Loucy (cell line): ENCODE data around the gene WDR6.

ENCODE experiments used
- H2AFZ ChIP-seq: fragments of 200-600 bp; sonication (generic); 2 replicates; pipeline ENCODE4 v1.6.0; 2016; ENCODE audit warnings: antibody characterized with exemption, mild to moderate bottlenecking, low read length, moderate library complexity
- H3F3A ChIP-seq: fragments of 200-600 bp; 2 replicates; pipeline ENCODE4 v1.6.0; 2016; ENCODE audit warnings: antibody characterized with exemption, low read depth, mild to moderate bottlenecking
- H3K27me3 ChIP-seq: fragments of 200-600 bp; sonication (generic); 2 replicates; pipeline ENCODE4 v1.6.1; 2014; ENCODE audit warnings: low read length, mild to moderate bottlenecking; ENCODE audit not compliant: insufficient read depth, poor library complexity, severe bottlenecking
- H3K36me3 ChIP-seq: fragments of 200-600 bp; sonication (generic); 2 replicates; pipeline ENCODE4 v1.6.1; 2016; ENCODE audit warnings: low read length; ENCODE audit not compliant: insufficient read depth
- H3K4me1 ChIP-seq: fragments of 200-600 bp; sonication (generic); 2 replicates; pipeline ENCODE4 v1.5.1; 2014; ENCODE audit warnings: low read length, mild to moderate bottlenecking; ENCODE audit not compliant: insufficient read depth, poor library complexity, severe bottlenecking
- H3K4me2 ChIP-seq: fragments of 200-600 bp; sonication (generic); 2 replicates; pipeline ENCODE4 v1.6.0; 2014; ENCODE audit warnings: antibody characterized with exemption, low read length, low read depth, mild to moderate bottlenecking; ENCODE audit not compliant: poor library complexity, severe bottlenecking
- H3K4me3 ChIP-seq: fragments of 200-600 bp; sonication (generic); 2 replicates; pipeline ENCODE4 v1.5.1; 2014; ENCODE audit warnings: low read length, mild to moderate bottlenecking, mixed read lengths; ENCODE audit not compliant: poor library complexity, severe bottlenecking
- H3K79me2 ChIP-seq: fragments of 200-600 bp; sonication (generic); 2 replicates; pipeline ENCODE4 v1.6.1; 2014; ENCODE audit warnings: low read length; ENCODE audit not compliant: insufficient read depth
- H3K9ac ChIP-seq: fragments of 200-600 bp; sonication (generic); 2 replicates; pipeline ENCODE4 v1.6.0; 2014; ENCODE audit warnings: mild to moderate bottlenecking, low read depth, low read length, moderate library complexity; ENCODE audit not compliant: poor library complexity, severe bottlenecking
- H3K9me2 ChIP-seq: fragments of 200-600 bp; sonication (generic); replicated peaks from 2 replicates; pipeline ENCODE4 v1.6.1; 2016; ENCODE audit warnings: low read depth, low read length, mixed read lengths
- H3K9me3 ChIP-seq: fragments of 200-600 bp; sonication (generic); 2 replicates; pipeline ENCODE4 v1.6.1; 2014; ENCODE audit warnings: mild to moderate bottlenecking, antibody characterized with exemption, low read length, low read depth; ENCODE audit not compliant: insufficient read depth
- H4K20me1 ChIP-seq: fragments of 200-600 bp; sonication (generic); 2 replicates; pipeline ENCODE4 v1.6.0; 2014; ENCODE audit warnings: antibody characterized with exemption, low read length, mild to moderate bottlenecking; ENCODE audit not compliant: insufficient read depth, poor library complexity, severe bottlenecking
- EZH2phosphoT487 ChIP-seq: fragments of 200-600 bp; IDR thresholded peaks from 2 replicates; pipeline ENCODE4 v1.6.1; 2018; ENCODE audit warnings: antibody characterized with exemption, mild to moderate bottlenecking, moderate library complexity, borderline replicate concordance
- TF ChIP-seq, protein P1 (sequence below): fragments of 200-600 bp; sonication (generic); conservative IDR thresholded peaks from 2 replicates; pipeline ENCODE4 v1.5.1; 2014; ENCODE audit warnings: mild to moderate bottlenecking, antibody characterized with exemption, low read length

The WDR6 gene

DNA sequence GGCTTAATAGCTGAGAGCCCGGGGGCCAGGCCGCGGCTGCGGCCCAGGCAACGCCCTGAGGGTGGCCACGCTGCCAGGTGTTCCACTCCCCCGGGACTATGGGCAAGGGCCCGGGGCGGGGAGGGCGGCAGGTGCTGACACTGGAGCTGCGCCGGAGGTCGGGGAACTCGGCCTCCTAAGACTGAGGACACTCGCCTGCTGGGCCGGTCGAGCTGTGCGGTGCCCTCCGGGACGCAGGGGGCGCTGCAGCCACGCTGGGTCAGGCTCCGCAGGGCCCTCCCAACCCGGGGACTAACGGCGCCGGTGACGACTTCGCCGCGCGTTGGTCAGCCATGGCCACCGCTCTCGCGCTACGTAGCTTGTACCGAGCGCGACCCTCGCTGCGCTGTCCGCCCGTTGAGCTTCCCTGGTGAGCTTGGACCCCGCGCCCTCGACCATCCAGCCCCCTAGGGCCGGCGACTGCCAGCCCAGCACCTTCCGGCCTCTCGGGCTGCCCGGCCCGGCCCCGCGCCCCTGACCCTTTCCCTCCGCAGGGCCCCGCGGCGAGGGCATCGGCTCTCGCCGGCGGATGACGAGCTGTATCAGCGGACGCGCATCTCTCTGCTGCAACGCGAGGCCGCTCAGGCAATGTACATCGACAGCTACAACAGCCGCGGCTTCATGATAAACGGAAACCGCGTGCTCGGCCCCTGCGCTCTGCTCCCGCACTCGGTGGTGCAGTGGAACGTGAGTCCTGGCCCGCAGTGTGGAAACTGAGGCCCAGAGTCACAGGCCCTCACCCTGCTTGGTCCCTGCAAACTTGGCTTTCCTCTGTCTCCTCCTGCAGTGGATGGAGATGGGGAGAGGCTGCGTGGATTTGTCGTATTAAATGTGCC lies 14.9 kb downstream of the WDR6 start, which contains the start of gene NDUFAF3:
TSS of gene NDUFAF3 (plus strand) at position 309 of the 875 bp plus-strand sequence. CDS start at position 333, 24 bp downstream.
- Histone ChIP-seq H3K27me3 (no peaks in the 10 kb centered on the region), H3K9me3 (no peaks in the 10 kb centered on the region), H3K4me2 (peak within 1 kb of the TSS; percentile 92), H3F3A (peaks cover 3% of the 10 kb centered on the region; the same call in 1 of the 2 replicates), H3K4me3 (peak within 1 kb of the TSS; percentile 91), H3K36me3 (peaks cover 35% of the 10 kb centered on the region; the same call in 1 of the 2 replicates), H3K9me2 (no peaks in the 10 kb centered on the region), H3K4me1 (peaks cover 43% of the 10 kb centered on the region), H3K79me2 (peaks cover 78% of the 10 kb centered on the region), H2AFZ (peak within 1 kb of the TSS; percentile 87), H4K20me1 (peaks cover 72% of the 10 kb centered on the region), H3K9ac (peak within 1 kb of the TSS; percentile 98)
- no peak for TF ChIP-seq EZH2phosphoT487
- TF ChIP-seq, protein P1, sequence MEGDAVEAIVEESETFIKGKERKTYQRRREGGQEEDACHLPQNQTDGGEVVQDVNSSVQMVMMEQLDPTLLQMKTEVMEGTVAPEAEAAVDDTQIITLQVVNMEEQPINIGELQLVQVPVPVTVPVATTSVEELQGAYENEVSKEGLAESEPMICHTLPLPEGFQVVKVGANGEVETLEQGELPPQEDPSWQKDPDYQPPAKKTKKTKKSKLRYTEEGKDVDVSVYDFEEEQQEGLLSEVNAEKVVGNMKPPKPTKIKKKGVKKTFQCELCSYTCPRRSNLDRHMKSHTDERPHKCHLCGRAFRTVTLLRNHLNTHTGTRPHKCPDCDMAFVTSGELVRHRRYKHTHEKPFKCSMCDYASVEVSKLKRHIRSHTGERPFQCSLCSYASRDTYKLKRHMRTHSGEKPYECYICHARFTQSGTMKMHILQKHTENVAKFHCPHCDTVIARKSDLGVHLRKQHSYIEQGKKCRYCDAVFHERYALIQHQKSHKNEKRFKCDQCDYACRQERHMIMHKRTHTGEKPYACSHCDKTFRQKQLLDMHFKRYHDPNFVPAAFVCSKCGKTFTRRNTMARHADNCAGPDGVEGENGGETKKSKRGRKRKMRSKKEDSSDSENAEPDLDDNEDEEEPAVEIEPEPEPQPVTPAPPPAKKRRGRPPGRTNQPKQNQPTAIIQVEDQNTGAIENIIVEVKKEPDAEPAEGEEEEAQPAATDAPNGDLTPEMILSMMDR = peak; percentile 79

DNA sequence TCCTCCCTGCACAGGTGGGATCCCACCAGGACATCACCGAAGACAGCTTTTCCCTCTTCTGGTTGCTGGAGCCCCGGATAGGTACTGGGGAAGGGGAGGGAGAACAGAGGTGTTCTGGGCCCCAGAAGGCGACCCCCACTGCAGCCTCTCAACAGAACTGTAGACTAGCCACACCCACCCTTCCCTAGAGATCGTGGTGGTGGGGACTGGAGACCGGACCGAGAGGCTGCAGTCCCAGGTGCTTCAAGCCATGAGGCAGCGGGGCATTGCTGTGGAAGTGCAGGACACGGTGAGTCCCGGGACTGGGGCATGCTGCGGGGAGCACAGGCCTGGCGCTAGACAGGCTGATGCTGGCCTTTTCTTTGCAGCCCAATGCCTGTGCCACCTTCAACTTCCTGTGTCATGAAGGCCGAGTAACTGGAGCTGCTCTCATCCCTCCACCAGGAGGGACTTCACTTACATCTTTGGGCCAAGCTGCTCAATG lies 15.5 kb downstream of the WDR6 start:
- no peak for TF ChIP-seq EZH2phosphoT487
- TF ChIP-seq, protein P1 = no peak
- Histone ChIP-seq H3K9me3 (no peaks in the 10 kb centered on the region), H3K27me3 (no peaks in the 10 kb centered on the region), H3K9ac (peak overlapping the region; percentile 98), H4K20me1 (peaks cover 68% of the 10 kb centered on the region), H3K9me2 (no peaks in the 10 kb centered on the region), H3K4me2 (peak overlapping the region; percentile 92), H3K36me3 (peaks cover 37% of the 10 kb centered on the region; the same call in 1 of the 2 replicates), H3K79me2 (peaks cover 83% of the 10 kb centered on the region), H3K4me1 (peaks cover 46% of the 10 kb centered on the region), H3F3A (peaks cover 3% of the 10 kb centered on the region; the same call in 1 of the 2 replicates), H3K4me3 (peak overlapping the region; percentile 91), H2AFZ (no peak overlapping the region)

DNA sequence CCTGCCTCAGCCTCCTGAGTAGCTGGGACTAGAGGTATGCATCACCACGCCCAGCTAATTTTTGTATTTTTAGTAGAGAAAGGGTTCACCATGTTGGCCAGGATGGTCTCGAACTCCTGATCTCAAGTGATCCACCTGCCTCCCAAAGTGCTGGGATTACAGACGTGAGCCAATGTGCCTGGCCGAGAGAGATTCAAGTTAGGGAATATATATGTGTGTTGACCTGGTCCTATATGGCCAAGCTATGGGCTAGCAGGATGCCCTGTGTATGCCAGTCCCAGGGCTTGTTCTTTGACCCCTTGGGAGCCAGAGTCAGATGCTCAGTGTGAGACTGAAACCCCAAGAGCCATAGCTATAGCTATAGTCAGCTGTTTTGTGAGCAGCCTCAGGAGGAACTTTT lies 16.6 kb downstream of the WDR6 start:
- Histone ChIP-seq H3K9me2 (no peaks in the 10 kb centered on the region), H4K20me1 (peaks cover 64% of the 10 kb centered on the region), H3K9ac (no peak overlapping the region), H3K4me2 (peak overlapping the region; percentile 92), H3K4me3 (no peak overlapping the region), H3K9me3 (no peaks in the 10 kb centered on the region), H2AFZ (no peak overlapping the region), H3F3A (peaks cover 3% of the 10 kb centered on the region; the same call in 1 of the 2 replicates), H3K4me1 (peaks cover 55% of the 10 kb centered on the region), H3K36me3 (peaks cover 37% of the 10 kb centered on the region; the same call in 1 of the 2 replicates), H3K79me2 (peaks cover 91% of the 10 kb centered on the region), H3K27me3 (no peaks in the 10 kb centered on the region)
- no peak for TF ChIP-seq EZH2phosphoT487
- TF ChIP-seq, protein P1 = no peak
